Hepatocyte (in vitro differentiated cells): ENCODE data around the gene CFAP206. TPM values are rescaled to one million over a fixed set of nuclear protein-coding genes. Genes with fewer than 3 reads are reported as not detected.

Experiments used
- DNase-seq: peaks from one replicate; pipeline ENCODE4 v3.0.0-alpha.2; 2016; ENCODE audit warnings: low spot score
- H2AFZ ChIP-seq: fragments of 200-600 bp; sonication (generic); 2 replicates; pipeline ENCODE4 v1.6.0; 2016; ENCODE audit warnings: antibody characterized with exemption, mild to moderate bottlenecking
- H3K27ac ChIP-seq: fragments of 200-600 bp; sonication (generic); 2 replicates; pipeline ENCODE4 v1.5.1; 2016; ENCODE audit warnings: mild to moderate bottlenecking
- H3K27me3 ChIP-seq: fragments of 200-600 bp; sonication (generic); 2 replicates; pipeline ENCODE4 v1.6.1; 2016
- H3K36me3 ChIP-seq: fragments of 200-600 bp; sonication (generic); replicated peaks from 2 replicates; pipeline ENCODE4 v1.5.1; 2016; ENCODE audit warnings: low read depth; ENCODE audit not compliant: insufficient read depth
- H3K4me1 ChIP-seq: fragments of 200-600 bp; sonication (generic); 2 replicates; pipeline ENCODE4 v1.5.1; 2016; ENCODE audit warnings: mild to moderate bottlenecking, moderate library complexity; ENCODE audit not compliant: insufficient read depth
- H3K4me2 ChIP-seq: fragments of 200-600 bp; sonication (generic); 2 replicates; pipeline ENCODE4 v1.6.0; 2016
- H3K4me3 ChIP-seq: fragments of 200-600 bp; sonication (generic); 2 replicates; pipeline ENCODE4 v1.5.1; 2016; ENCODE audit warnings: mild to moderate bottlenecking
- H3K79me2 ChIP-seq: fragments of 200-600 bp; sonication (generic); 2 replicates; pipeline ENCODE4 v1.6.0; 2017; ENCODE audit warnings: mild to moderate bottlenecking
- H3K9me2 ChIP-seq: fragments of 200-600 bp; sonication (generic); replicated peaks from 2 replicates; pipeline ENCODE4 v1.6.0; 2017; ENCODE audit warnings: mild to moderate bottlenecking; ENCODE audit not compliant: insufficient read depth
- H3K9me3 ChIP-seq: fragments of 200-600 bp; sonication (generic); 2 replicates; pipeline ENCODE4 v1.5.1; 2016; ENCODE audit warnings: low read depth, mild to moderate bottlenecking
- H4K20me1 ChIP-seq: fragments of 200-600 bp; sonication (generic); 2 replicates; pipeline ENCODE4 v1.6.0; 2016; ENCODE audit warnings: mild to moderate bottlenecking; ENCODE audit not compliant: insufficient read depth, poor library complexity, severe bottlenecking
- CTCF ChIP-seq: fragments of 200-600 bp; sonication (generic); IDR thresholded peaks from 2 replicates; pipeline ENCODE4 v1.5.1; 2016; ENCODE audit warnings: antibody characterized with exemption, mild to moderate bottlenecking; ENCODE audit not compliant: poor library complexity
- EZH2 ChIP-seq: fragments of 200-600 bp; sonication (generic); IDR thresholded peaks from 2 replicates; pipeline ENCODE4 v1.6.1; 2016; ENCODE audit warnings: antibody characterized with exemption, mild to moderate bottlenecking, borderline replicate concordance
- EZH2phosphoT487 ChIP-seq: fragments of 200-600 bp; sonication (generic); IDR thresholded peaks from one replicate; pipeline ENCODE4 v1.6.1; 2018; ENCODE audit warnings: antibody characterized with exemption, mild to moderate bottlenecking, low read depth, moderate library complexity; ENCODE audit not compliant: unreplicated experiment, severe bottlenecking
- WGBS: methylation state at CpG from one replicate; pipeline ENCODE4 v1.1.6; 2016; ENCODE audit warnings: low lambda C conversion rate; ENCODE audit errors: missing lambda C conversion rate; 5-methylcytosine and 5-hydroxymethylcytosine counted together
- polyA plus RNA-seq: library from polyadenylated mRNA; unstranded; fragments of >200 nt; fragmentation: Nextera tagmentation; extraction: Ambion mirVana; gene quantifications from 2 replicates; pipeline ENCODE4 v1.2.1, GENCODE V29; 2016
- total RNA-seq: library from RNA; depleted of rRNA; stranded (reverse); fragments of >200 nt; gene quantifications from 2 replicates; pipeline ENCODE4 v1.2.3, GENCODE V29; 2014

The CFAP206 gene
- total and polyA plus RNA-seq, 2 experiments from 2014 or later: 0.20 TPM; not detected in 1

- no peak overlapping the region for H3K27ac ChIP-seq
- 93% methylated on average over 3 of the region's 3 CpGs for WGBS
- H3K4me2 ChIP-seq: no peak overlapping the region
- TF ChIP-seq EZH2 (no peak), EZH2phosphoT487 (no peak), CTCF (no peak)
- H3K9me2 ChIP-seq: no peaks in the 10 kb centered on the region
- no peak overlapping the region for H2AFZ ChIP-seq
- H4K20me1 ChIP-seq: no peaks in the 10 kb centered on the region
- DNase-seq: no peak
- no peak overlapping the region for H3K4me3 ChIP-seq
- no peaks in the 10 kb centered on the region for H3K79me2 ChIP-seq
- no peaks in the 10 kb centered on the region for H3K27me3 ChIP-seq
- no peaks in the 10 kb centered on the region for H3K36me3 ChIP-seq
- no peaks in the 10 kb centered on the region for H3K9me3 ChIP-seq
- H3K4me1 ChIP-seq: no peaks in the 10 kb centered on the region
Observed at GRCh38 chr6:87384449-87384848, 23.3 kb upstream of the CFAP206 start.

- peak; percentile 56 for DNase-seq
- H3K79me2 ChIP-seq: no peaks in the 10 kb centered on the region
- H4K20me1 ChIP-seq: no peaks in the 10 kb centered on the region
- TF ChIP-seq CTCF: peak; percentile 53
- no peak for TF ChIP-seq EZH2
- TF ChIP-seq EZH2phosphoT487: no peak
- no peak overlapping the region for H3K4me2 ChIP-seq
- no peak overlapping the region for H2AFZ ChIP-seq
- no peaks in the 10 kb centered on the region for H3K27me3 ChIP-seq
- H3K4me3 ChIP-seq: no peak overlapping the region
- H3K36me3 ChIP-seq: no peaks in the 10 kb centered on the region
- H3K9me3 ChIP-seq: no peaks in the 10 kb centered on the region
- no peaks in the 10 kb centered on the region for H3K9me2 ChIP-seq
- no peak overlapping the region for H3K27ac ChIP-seq
- WGBS: 43% methylated on average over 3 of the region's 3 CpGs
- no peaks in the 10 kb centered on the region for H3K4me1 ChIP-seq
Observed at GRCh38 chr6:87391334-87391733, 16.4 kb upstream of the CFAP206 start.

GRCh38 chr6:87393026-87393622, 14.6 kb upstream of the CFAP206 start:
- Histone ChIP-seq H4K20me1 (no peaks in the 10 kb centered on the region), H3K4me1 (no peaks in the 10 kb centered on the region), H3K79me2 (no peaks in the 10 kb centered on the region), H3K9me3 (no peaks in the 10 kb centered on the region), H3K36me3 (no peaks in the 10 kb centered on the region), H3K4me3 (no peak overlapping the region), H2AFZ (no peak overlapping the region), H3K27me3 (no peaks in the 10 kb centered on the region), H3K27ac (no peak overlapping the region), H3K4me2 (no peak overlapping the region), H3K9me2 (no peaks in the 10 kb centered on the region)
- TF ChIP-seq CTCF (peak; percentile 76), EZH2 (no peak), EZH2phosphoT487 (no peak)
- DNase-seq: peak; percentile 85
- 9% methylated on average over 2 of the region's 2 CpGs for WGBS
